ENCODE measurements around the gene OCIAD2. TPM values are rescaled to one million over a fixed set of nuclear protein-coding genes. Genes with fewer than 3 reads are reported as not detected.

OCIAD2 gene
- total RNA-seq, 2 donors from 2014 or later: 65.7 to 73.9 TPM

DNA sequence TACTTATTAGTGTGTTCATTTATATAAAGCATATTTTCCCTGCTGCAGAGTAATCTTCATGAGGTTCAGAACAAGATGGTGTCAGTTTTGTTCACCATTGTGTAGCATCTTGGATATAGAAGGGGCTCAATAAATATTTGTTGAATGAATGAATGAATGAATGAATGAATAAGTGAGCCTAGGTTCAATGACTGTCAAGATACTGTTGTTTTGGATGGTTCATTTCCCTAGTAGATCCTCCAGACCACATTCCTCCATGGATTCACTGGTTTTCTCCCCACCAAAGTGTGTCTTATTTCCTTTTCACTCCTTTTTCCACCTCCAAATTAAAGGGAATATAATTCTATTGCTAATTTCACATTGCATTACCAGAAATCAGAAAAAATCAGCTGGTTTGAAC is 2.1 kb upstream of the OCIAD2 start:
- DNase-seq: no peak
- Mint-ChIP-seq H3K27me3 (ENCODE audit: insufficient read depth) (peaks cover 74% of the 10 kb centered on the region), H3K4me3 (no peak overlapping the region), H3K9me3 (no peaks in the 10 kb centered on the region), H3K36me3 (ENCODE audit: low read depth) (peaks cover 2% of the 10 kb centered on the region), H3K27ac (no peak overlapping the region), H3K4me1 (peaks cover 13% of the 10 kb centered on the region)
- Histone ChIP-seq H3K27ac (ENCODE audit: low read depth, low read length) (no peak overlapping the region), H3K4me3 (ENCODE audit: low read length) (no peak overlapping the region), H3K27me3 (ENCODE audit: control insufficient read depth, insufficient read depth, low read length, poor library complexity, severe bottlenecking) (peaks cover 74% of the 10 kb centered on the region), H3K9ac (ENCODE audit: extremely low read depth, low read length, poor library complexity, severe bottlenecking) (no peak overlapping the region), H3K36me3 (ENCODE audit: control insufficient read depth, insufficient read depth, low read length) (no peaks in the 10 kb centered on the region), H3K4me1 (ENCODE audit: control insufficient read depth, insufficient read depth, low read length) (no peaks in the 10 kb centered on the region), H3K9me3 (ENCODE audit: control insufficient read depth, low read length) (no peaks in the 10 kb centered on the region)
- TF ChIP-seq, protein P1, sequence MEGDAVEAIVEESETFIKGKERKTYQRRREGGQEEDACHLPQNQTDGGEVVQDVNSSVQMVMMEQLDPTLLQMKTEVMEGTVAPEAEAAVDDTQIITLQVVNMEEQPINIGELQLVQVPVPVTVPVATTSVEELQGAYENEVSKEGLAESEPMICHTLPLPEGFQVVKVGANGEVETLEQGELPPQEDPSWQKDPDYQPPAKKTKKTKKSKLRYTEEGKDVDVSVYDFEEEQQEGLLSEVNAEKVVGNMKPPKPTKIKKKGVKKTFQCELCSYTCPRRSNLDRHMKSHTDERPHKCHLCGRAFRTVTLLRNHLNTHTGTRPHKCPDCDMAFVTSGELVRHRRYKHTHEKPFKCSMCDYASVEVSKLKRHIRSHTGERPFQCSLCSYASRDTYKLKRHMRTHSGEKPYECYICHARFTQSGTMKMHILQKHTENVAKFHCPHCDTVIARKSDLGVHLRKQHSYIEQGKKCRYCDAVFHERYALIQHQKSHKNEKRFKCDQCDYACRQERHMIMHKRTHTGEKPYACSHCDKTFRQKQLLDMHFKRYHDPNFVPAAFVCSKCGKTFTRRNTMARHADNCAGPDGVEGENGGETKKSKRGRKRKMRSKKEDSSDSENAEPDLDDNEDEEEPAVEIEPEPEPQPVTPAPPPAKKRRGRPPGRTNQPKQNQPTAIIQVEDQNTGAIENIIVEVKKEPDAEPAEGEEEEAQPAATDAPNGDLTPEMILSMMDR (conservative IDR thresholded peaks at IDR 0.05): no peak

DNA sequence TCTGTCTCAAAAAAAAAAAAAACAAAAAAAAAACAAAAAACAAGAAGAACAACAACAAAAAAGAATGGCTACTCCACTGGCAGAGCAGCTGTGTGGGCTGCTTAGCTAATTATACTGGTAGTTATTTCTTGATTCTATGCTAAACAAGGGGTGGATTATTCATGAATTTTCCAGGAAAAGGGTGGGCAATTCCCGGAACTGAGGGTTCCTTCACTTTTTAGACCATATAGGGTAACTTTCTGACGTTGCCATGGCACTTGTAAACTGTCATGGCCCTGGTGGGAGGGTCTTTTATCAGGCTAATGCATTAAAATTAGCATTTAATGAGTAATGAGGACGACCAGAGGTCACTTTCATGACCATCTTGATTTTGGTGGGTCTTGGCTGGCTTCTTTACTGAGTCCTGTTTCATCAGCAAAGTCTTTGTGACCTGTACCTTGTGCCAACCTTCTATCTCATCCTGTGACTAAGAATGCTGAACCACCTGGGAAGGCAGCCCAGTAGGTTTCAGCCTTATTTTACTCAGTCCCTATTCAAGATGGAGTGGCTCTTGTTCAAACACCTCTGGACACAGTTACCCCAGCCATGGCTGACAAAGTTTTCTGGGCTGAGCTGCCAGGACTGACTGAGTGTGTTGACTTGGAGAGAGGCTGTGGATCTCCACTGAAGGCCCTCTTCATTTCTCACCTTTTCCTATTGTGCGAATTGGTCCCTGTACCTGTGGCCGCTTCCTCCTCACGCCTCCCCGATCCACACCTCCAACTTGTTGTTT is 1.3 kb upstream of the OCIAD2 start:
- Mint-ChIP-seq H3K27ac (no peak overlapping the region), H3K4me3 (no peak overlapping the region), H3K4me1 (peaks cover 13% of the 10 kb centered on the region), H3K27me3 (ENCODE audit: insufficient read depth) (peaks cover 66% of the 10 kb centered on the region), H3K9me3 (no peaks in the 10 kb centered on the region), H3K36me3 (ENCODE audit: low read depth) (peaks cover 5% of the 10 kb centered on the region)
- Histone ChIP-seq H3K36me3 (ENCODE audit: control insufficient read depth, insufficient read depth, low read length) (peaks cover 2% of the 10 kb centered on the region), H3K4me3 (ENCODE audit: low read length) (no peak overlapping the region), H3K27me3 (ENCODE audit: control insufficient read depth, insufficient read depth, low read length, poor library complexity, severe bottlenecking) (peaks cover 66% of the 10 kb centered on the region), H3K4me1 (ENCODE audit: control insufficient read depth, insufficient read depth, low read length) (no peaks in the 10 kb centered on the region), H3K9me3 (ENCODE audit: control insufficient read depth, low read length) (no peaks in the 10 kb centered on the region), H3K27ac (ENCODE audit: low read depth, low read length) (no peak overlapping the region), H3K9ac (ENCODE audit: extremely low read depth, low read length, poor library complexity, severe bottlenecking) (no peak overlapping the region)
- TF ChIP-seq, protein P1 (conservative IDR thresholded peaks at IDR 0.05): no peak
- WGBS, 2 experiments (ENCODE audit: insufficient coverage in 1 of 2, insufficient read length in 1 of 2): 81 to 88% methylated on average over 5 to 7 of the region's 7 CpGs
- DNase-seq: no peak

DNA sequence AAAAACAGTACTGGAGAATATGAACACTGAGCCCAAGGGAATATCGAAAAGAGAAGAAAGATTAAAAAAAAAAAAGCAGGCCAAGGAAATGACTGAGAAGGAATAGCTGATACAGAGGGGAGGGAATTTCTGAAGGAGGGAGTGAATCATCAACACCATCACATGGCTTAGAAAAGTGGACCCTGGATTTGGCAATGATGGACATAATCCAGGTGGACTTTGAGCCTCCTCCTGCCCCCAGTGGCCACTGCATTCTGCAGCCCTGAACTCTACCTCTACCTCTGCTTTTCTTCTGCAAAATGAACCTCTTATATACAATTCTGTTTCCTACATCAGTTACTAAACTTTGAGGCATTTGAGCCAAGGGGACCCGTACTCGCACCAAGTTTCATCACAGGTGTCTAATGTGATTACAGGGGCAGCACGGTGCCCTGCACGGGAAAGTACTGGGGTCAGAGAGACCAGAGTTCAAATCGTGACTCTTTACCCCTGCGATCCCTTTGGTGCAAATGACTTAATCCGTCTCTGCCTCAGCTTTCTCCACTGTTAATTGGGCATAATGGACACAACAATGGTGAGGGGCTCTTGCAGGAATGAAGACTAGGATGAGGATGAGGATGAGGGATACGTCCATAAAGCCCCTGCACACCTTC is 1.1 kb downstream of the OCIAD2 start:
- Histone ChIP-seq H3K4me1 (ENCODE audit: control insufficient read depth, insufficient read depth, low read length) (no peaks in the 10 kb centered on the region), H3K9ac (ENCODE audit: extremely low read depth, low read length, poor library complexity, severe bottlenecking) (peak overlapping the region; percentile 84), H3K36me3 (ENCODE audit: control insufficient read depth, insufficient read depth, low read length) (peaks cover 4% of the 10 kb centered on the region), H3K9me3 (ENCODE audit: control insufficient read depth, low read length) (no peaks in the 10 kb centered on the region), H3K27ac (ENCODE audit: low read depth, low read length) (no peak overlapping the region), H3K27me3 (ENCODE audit: control insufficient read depth, insufficient read depth, low read length, poor library complexity, severe bottlenecking) (peaks cover 42% of the 10 kb centered on the region), H3K4me3 (ENCODE audit: low read length) (peak overlapping the region; percentile 82)
- TF ChIP-seq, protein P1 (conservative IDR thresholded peaks at IDR 0.05): peak; percentile 58
- Mint-ChIP-seq H3K36me3 (ENCODE audit: low read depth) (peaks cover 14% of the 10 kb centered on the region), H3K27me3 (ENCODE audit: insufficient read depth) (peaks cover 44% of the 10 kb centered on the region), H3K4me1 (peaks cover 13% of the 10 kb centered on the region), H3K4me3 (peak overlapping the region; percentile 81), H3K9me3 (no peaks in the 10 kb centered on the region), H3K27ac (no peak overlapping the region)
- WGBS, 2 experiments (ENCODE audit: insufficient coverage in 1 of 2, insufficient read length in 1 of 2): 79 to 82% methylated on average over 6 to 9 of the region's 9 CpGs
- no peak for DNase-seq

Measured in endodermal cell (in vitro differentiated cells).